Ishikawa (cell line): ENCODE results near the gene SIT1.

Experiments used
- CEBPB ChIP-seq: IDR thresholded peaks from 2 replicates; pipeline ENCODE4 v1.6.1; 2012
- CREB1 ChIP-seq: IDR thresholded peaks from 2 replicates; pipeline ENCODE4 v1.6.1; 2012; ENCODE audit warnings: low read depth
- EGR1 ChIP-seq: IDR thresholded peaks from 2 replicates; pipeline ENCODE4 v1.6.1; 2012
- FOXM1 ChIP-seq: IDR thresholded peaks from 2 replicates; pipeline ENCODE4 v1.6.1; 2012; ENCODE audit warnings: low read depth, borderline replicate concordance
- MAX ChIP-seq: IDR thresholded peaks from 2 replicates; pipeline ENCODE4 v1.6.1; 2012
- NFIC ChIP-seq: IDR thresholded peaks from 2 replicates; pipeline ENCODE4 v1.6.1; 2012
- RAD21 ChIP-seq: IDR thresholded peaks from 2 replicates; pipeline ENCODE4 v1.6.1; 2012; ENCODE audit warnings: low read depth
- REST ChIP-seq: IDR thresholded peaks from 2 replicates; pipeline ENCODE4 v1.6.1; 2012; ENCODE audit warnings: low read depth, mild to moderate bottlenecking
- TAF1 ChIP-seq: IDR thresholded peaks from 2 replicates; pipeline ENCODE4 v1.6.1; 2012; ENCODE audit warnings: low read depth, mild to moderate bottlenecking
- TCF12 ChIP-seq: IDR thresholded peaks from 2 replicates; pipeline ENCODE4 v1.6.1; 2012; ENCODE audit warnings: low read depth
- TEAD4 ChIP-seq: IDR thresholded peaks from 2 replicates; pipeline ENCODE4 v1.6.1; 2012
- USF1 ChIP-seq: IDR thresholded peaks from 2 replicates; pipeline ENCODE4 v1.6.1; 2012
- YY1 ChIP-seq: IDR thresholded peaks from 2 replicates; pipeline ENCODE4 v1.6.1; 2012; ENCODE audit warnings: low read depth
- ZBTB7A ChIP-seq: IDR thresholded peaks from 2 replicates; pipeline ENCODE4 v1.6.1; 2012; ENCODE audit warnings: low read depth

Gene SIT1, protein sequence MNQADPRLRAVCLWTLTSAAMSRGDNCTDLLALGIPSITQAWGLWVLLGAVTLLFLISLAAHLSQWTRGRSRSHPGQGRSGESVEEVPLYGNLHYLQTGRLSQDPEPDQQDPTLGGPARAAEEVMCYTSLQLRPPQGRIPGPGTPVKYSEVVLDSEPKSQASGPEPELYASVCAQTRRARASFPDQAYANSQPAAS

GRCh38 chr9:35650341-35651158 lies at the start of gene SIT1:
SIT1 (minus strand) TSS chr9:35650931; CDS start chr9:35650853, 78 bp downstream.
- TF ChIP-seq TEAD4 = no peak
- TF ChIP-seq CEBPB = no peak
- TF ChIP-seq NFIC = no peak
- TF ChIP-seq YY1 = no peak
- no peak for TF ChIP-seq USF1
- no peak for TF ChIP-seq REST
- TF ChIP-seq TCF12 = no peak

DNA sequence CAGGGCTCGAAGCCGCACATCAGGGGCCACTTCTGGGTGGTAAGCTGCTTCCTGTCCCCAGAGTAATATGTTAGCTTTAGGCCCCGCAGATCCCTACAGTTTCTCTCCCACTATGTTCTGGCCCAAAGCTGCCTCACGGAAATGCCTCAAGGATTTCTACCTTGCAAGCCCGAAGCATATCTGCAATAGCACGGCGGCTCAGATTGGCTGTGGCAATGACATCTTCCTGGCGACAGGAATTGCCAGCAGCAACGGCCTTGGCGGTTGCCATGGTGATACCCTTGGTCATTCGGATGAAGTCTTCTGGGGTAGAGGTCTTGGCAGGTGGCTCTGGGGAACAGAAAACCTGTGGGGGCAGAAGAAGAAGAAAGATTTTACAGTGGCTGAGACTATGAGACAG lies 49.3 kb upstream of the SIT1 start:
- TF ChIP-seq TAF1 = no peak
- no peak for TF ChIP-seq TEAD4
- no peak for TF ChIP-seq NFIC
- TF ChIP-seq MAX = no peak
- TF ChIP-seq FOXM1 = no peak
- no peak for TF ChIP-seq CEBPB
- TF ChIP-seq TCF12 = no peak
- TF ChIP-seq EGR1 = no peak
- TF ChIP-seq USF1 = no peak
- TF ChIP-seq CREB1 = no peak
- TF ChIP-seq REST = no peak
- no peak for TF ChIP-seq YY1
- no peak for TF ChIP-seq RAD21

- TF ChIP-seq MAX (no peak), EGR1 (no peak), ZBTB7A (no peak), REST (no peak), RAD21 (no peak), YY1 (no peak), USF1 (no peak), TCF12 (no peak), NFIC (no peak), TAF1 (no peak), TEAD4 (no peak), CEBPB (no peak), CREB1 (no peak)
Measured at GRCh38 chr9:35698231-35698630, 47.5 kb upstream of the SIT1 start.

DNA sequence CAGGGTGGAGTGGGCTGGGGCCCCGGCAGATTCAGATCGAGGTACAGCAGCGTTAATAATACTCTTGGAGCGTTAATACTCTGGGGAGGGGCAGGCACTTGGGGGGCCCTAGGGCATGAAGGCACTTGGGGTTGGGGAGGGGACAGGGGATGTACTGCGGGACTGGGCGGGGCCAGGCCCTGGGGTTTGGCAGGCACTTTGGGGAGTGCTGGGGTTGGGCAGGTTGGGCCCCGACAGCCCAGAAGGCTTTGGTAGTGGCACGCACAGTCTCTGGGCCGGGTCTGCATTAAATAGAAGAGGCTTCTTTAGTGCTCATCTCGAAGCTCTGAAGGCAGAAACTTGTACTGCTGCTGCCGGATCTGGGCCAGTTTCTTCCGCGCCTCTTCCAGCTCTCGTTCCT lies 46.8 kb upstream of the SIT1 start:
- TF ChIP-seq CREB1 = no peak
